ENCODE results near the gene CHML. TPM values are rescaled to one million over a fixed set of nuclear protein-coding genes. Genes with fewer than 3 reads are reported as not detected.

The CHML gene
- total and polyA plus RNA-seq, 10 of the 15 experiments (the other 5 are each of a cell fraction or from before 2014, with no cell fraction given): 2.0 to 15.5 (median 6.0) TPM

DNA sequence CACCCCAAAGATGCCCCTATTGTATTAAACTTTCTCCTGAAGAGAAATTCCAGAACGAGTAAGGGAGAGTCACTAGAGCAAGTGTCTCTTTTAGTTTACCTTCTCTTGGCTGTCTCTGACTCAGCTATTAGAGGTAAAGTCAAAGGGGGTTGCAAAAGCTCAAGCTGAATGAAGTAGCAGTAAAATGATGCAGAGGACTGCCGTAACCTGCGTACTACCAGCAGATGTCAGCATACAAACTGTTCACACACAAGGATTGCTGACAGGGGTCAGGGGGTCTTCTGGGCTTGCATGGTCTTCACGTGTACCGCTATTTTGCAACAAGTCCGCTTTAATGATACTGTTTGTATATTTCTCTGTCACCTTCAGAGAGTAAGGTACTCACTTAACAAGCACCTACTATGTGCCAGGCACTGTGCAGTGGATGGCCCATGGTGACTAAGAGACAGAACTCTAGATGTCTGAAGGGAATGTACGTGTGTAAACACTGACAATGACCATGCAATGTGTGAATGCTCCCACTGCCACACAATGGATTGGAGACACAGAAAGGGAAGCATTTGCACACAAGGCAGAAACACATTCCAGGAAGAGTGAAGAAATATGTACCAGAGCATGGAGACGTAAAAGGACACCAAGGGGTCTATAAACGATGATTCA, 34.9 kb downstream of the CHML start:
- DNase-seq (ENCODE audit: low read depth, low spot score): no peak
- POLR2A ChIA-PET: interaction anchor here (0.9 kb wide), 1 partner anchor 12 kb away, joined by 7 read pairs; no protein-coding TSS in a partner anchor
- BruUV-seq (replicated peaks): no TSS peak

More for the DNA sequence above, 34.9 kb downstream of the CHML start:
- ChIA-PET RAD21 (ENCODE audit: unreplicated experiment) (no interaction called here), CTCF (interaction anchor here (0.7 kb wide), 1 partner anchor 8 kb away, joined by 3 read pairs; no protein-coding TSS in a partner anchor), SMC1A (ENCODE audit: uncharacterized antibody, unreplicated experiment) (no interaction called here)
- H3K9me3 ChIP-seq (replicated peaks; ENCODE audit: control insufficient read depth, insufficient read depth, low read length): no peaks in the 10 kb centered on the region
- no peak overlapping the region for H3K9ac ChIP-seq (ENCODE audit: control insufficient read depth, insufficient read depth, low read length)
- WGBS (ENCODE audit: insufficient coverage, insufficient replicate concordance, low lambda C conversion rate, missing lambda C conversion rate): 79% methylated on average over 9 of the region's 9 CpGs
- in situ Hi-C loops (cut with MboI): no loop called here
- no peak for TF ChIP-seq SUPT20H (IDR thresholded peaks at IDR 0.05; ENCODE audit: borderline replicate concordance, control insufficient read depth, low read depth, low read length)
- TF ChIP-seq, protein P1, sequence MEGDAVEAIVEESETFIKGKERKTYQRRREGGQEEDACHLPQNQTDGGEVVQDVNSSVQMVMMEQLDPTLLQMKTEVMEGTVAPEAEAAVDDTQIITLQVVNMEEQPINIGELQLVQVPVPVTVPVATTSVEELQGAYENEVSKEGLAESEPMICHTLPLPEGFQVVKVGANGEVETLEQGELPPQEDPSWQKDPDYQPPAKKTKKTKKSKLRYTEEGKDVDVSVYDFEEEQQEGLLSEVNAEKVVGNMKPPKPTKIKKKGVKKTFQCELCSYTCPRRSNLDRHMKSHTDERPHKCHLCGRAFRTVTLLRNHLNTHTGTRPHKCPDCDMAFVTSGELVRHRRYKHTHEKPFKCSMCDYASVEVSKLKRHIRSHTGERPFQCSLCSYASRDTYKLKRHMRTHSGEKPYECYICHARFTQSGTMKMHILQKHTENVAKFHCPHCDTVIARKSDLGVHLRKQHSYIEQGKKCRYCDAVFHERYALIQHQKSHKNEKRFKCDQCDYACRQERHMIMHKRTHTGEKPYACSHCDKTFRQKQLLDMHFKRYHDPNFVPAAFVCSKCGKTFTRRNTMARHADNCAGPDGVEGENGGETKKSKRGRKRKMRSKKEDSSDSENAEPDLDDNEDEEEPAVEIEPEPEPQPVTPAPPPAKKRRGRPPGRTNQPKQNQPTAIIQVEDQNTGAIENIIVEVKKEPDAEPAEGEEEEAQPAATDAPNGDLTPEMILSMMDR (IDR thresholded peaks at IDR 0.05 in 2 of 3, conservative IDR thresholded peaks at IDR 0.05 in 1 of 3; ENCODE audit: control insufficient read depth in 2 of 3, extremely low read depth in 1 of 3, insufficient read depth in 1 of 3, low read depth in 3 of 3, low read length in 3 of 3): peak in 2 of 3 experiments; percentile 10 to 30; a peak in 2 of 6 replicates
- ATAC-seq (no peak; the same call in 2 of the 3 replicates), FAIRE-seq (no peak)
- no peaks in the 10 kb centered on the region for H3K79me2 ChIP-seq (ENCODE audit: control insufficient read depth, insufficient read depth, low read length)
- H3K4me2 ChIP-seq (ENCODE audit: control insufficient read depth, insufficient read depth): no peak overlapping the region
- no peak overlapping the region for H3K27ac ChIP-seq (ENCODE audit: control insufficient read depth, insufficient read depth)
- no peak overlapping the region for H3K4me3 ChIP-seq
- intact Hi-C loops (cut with micrococcal nuclease; ENCODE audit: unreplicated experiment): no loop called here
- peaks cover 9% of the 10 kb centered on the region; the same call in 1 of the 2 replicates for H3K4me1 ChIP-seq (ENCODE audit: control insufficient read depth, insufficient read depth, low read length)
- no peak overlapping the region for H2AFZ ChIP-seq (ENCODE audit: control insufficient read depth, low read depth, low read length)
- no peaks in the 10 kb centered on the region for H3K27me3 ChIP-seq (replicated peaks in 1 of 2; ENCODE audit: control insufficient read depth in 2 of 2, insufficient read depth in 2 of 2, low read length in 1 of 2)
- no peaks in the 10 kb centered on the region for H4K20me1 ChIP-seq (ENCODE audit: control insufficient read depth, insufficient read depth)
- H3K36me3 ChIP-seq (ENCODE audit: control insufficient read depth in 2 of 2, insufficient read depth in 2 of 2, low read length in 1 of 2): no peaks in the 10 kb centered on the region

All from GM12878 (cell line).